ENCODE results near the gene TXLNA. TPM values are rescaled to one million over a fixed set of nuclear protein-coding genes. Genes with fewer than 3 reads are reported as not detected.
A peak's percentile ranks its signal among the peaks of the same experiment; 100 is the strongest.
"Not testable (repeated sequence)": the region's sequence is repeated elsewhere in the genome, so short reads cannot be mapped to it uniquely, and the experiment has no call there.

Gene TXLNA
- total RNA-seq (2014; rRNA removed; shearing (Covaris generic)): 45.2 and 52.1 TPM in 2 replicates
- 13.2 and 15.2 TPM in 2 replicates for polyA plus RNA-seq (2016; fragmentation: Nextera tagmentation; extraction: Ambion mirVana)
- long read RNA-seq, full-length matches to known transcripts: 1 of 12 reads
- long read RNA-seq, partial matches to known transcripts: 0 of 12 reads
- long read RNA-seq, other reads (novel, unspliced or antisense): 11 of 12 reads

GRCh38 chr1:32179443-32180185 is at the start of gene TXLNA:
Gene TXLNA (plus strand): TSS chr1:32179675. CDS start chr1:32180346, 671 bp downstream.
- Histone ChIP-seq H3K36me3 (ENCODE audit: insufficient read depth) (peaks cover 17% of the 10 kb centered on the region), H3F3A (replicated peaks; ENCODE audit: low read depth) (peaks cover 30% of the 10 kb centered on the region), H3K27me3 (ENCODE audit: insufficient read depth) (no peaks in the 10 kb centered on the region), H4K20me1 (replicated peaks; ENCODE audit: insufficient read depth) (peaks cover 23% of the 10 kb centered on the region), H3K4me3 (peak within 1 kb of the TSS; percentile 93), H2AFZ (peak within 1 kb of the TSS; percentile 94), H3K79me2 (replicated peaks; ENCODE audit: insufficient read depth) (peaks cover 41% of the 10 kb centered on the region), H3K9me2 (ENCODE audit: insufficient read depth) (no peaks in the 10 kb centered on the region), H3K27ac (ENCODE audit: low read depth) (peak within 1 kb of the TSS; percentile 96), H3K4me1 (ENCODE audit: insufficient read depth) (peaks cover 30% of the 10 kb centered on the region), H3K4me2 (peak within 1 kb of the TSS; percentile 97)
- ATAC-seq (peak; percentile 89), DNase-seq (ENCODE audit: low spot score) (peak; percentile 96)
- Mint-ChIP-seq H3K36me3 (ENCODE audit: low read depth) (peaks cover 43% of the 10 kb centered on the region), H3K27ac (peak within 1 kb of the TSS; percentile 96), H3K9me3 (no peaks in the 10 kb centered on the region), H3K27me3 (ENCODE audit: insufficient read depth, low read depth, poor library complexity) (peaks cover 14% of the 10 kb centered on the region), H3K4me3 (peak within 1 kb of the TSS; percentile 95), H3K4me1 (peaks cover 38% of the 10 kb centered on the region)
- TF ChIP-seq ZNF114 (CRISPR knock-in tag; IDR thresholded peaks at IDR 0.05) (no peak), CREB1 (CRISPR knock-in tag; IDR thresholded peaks at IDR 0.05; ENCODE audit: low read depth) (0 out of 2 replicates have a peak, but pooled peaks have one; percentile 9), POLR2AphosphoS5 (IDR thresholded peaks at IDR 0.05; ENCODE audit: low read depth) (peak; percentile 91)

GRCh38 chr1:32133950-32134280 is 45.6 kb upstream of the TXLNA start:
- not testable (repeated sequence) for H3K4me1 ChIP-seq (ENCODE audit: insufficient read depth); H3F3A ChIP-seq (replicated peaks; ENCODE audit: low read depth); ATAC-seq; H2AFZ ChIP-seq; H3K27me3 Mint-ChIP-seq (ENCODE audit: insufficient read depth, low read depth, poor library complexity); H3K4me2 ChIP-seq; H3K36me3 ChIP-seq (ENCODE audit: insufficient read depth); H3K4me3 Mint-ChIP-seq; H3K9me3 Mint-ChIP-seq; H3K9me2 ChIP-seq (ENCODE audit: insufficient read depth); H3K27me3 ChIP-seq (ENCODE audit: insufficient read depth); H3K4me3 ChIP-seq; H3K27ac Mint-ChIP-seq; DNase-seq (ENCODE audit: low spot score); H3K4me1 Mint-ChIP-seq; H3K27ac ChIP-seq (ENCODE audit: low read depth)
- Histone ChIP-seq H3K79me2 (replicated peaks; ENCODE audit: insufficient read depth) (peaks cover 98% of the 10 kb centered on the region), H4K20me1 (replicated peaks; ENCODE audit: insufficient read depth) (peaks cover 50% of the 10 kb centered on the region)
- peaks cover 11% of the 10 kb centered on the region; the same call in 2 of the 3 replicates for H3K36me3 Mint-ChIP-seq (ENCODE audit: low read depth)

- Mint-ChIP-seq H3K9me3 (no peaks in the 10 kb centered on the region), H3K36me3 (ENCODE audit: low read depth) (peaks cover 3% of the 10 kb centered on the region; the same call in 1 of the 3 replicates), H3K4me1 (peaks cover 7% of the 10 kb centered on the region; the same call in 1 of the 3 replicates), H3K27me3 (ENCODE audit: insufficient read depth, low read depth, poor library complexity) (peaks cover 4% of the 10 kb centered on the region), H3K27ac (no peak overlapping the region), H3K4me3 (no peak overlapping the region)
- no peak overlapping the region for H3K4me3 ChIP-seq
- H3K36me3 ChIP-seq (ENCODE audit: insufficient read depth): no peaks in the 10 kb centered on the region
- no peak overlapping the region for H3K27ac ChIP-seq (ENCODE audit: low read depth)
- peaks cover 98% of the 10 kb centered on the region for H3K79me2 ChIP-seq (replicated peaks; ENCODE audit: insufficient read depth)
- no peak for ATAC-seq
- H3F3A ChIP-seq (replicated peaks; ENCODE audit: low read depth): no peaks in the 10 kb centered on the region
- H3K27me3 ChIP-seq (ENCODE audit: insufficient read depth): no peaks in the 10 kb centered on the region
- H3K9me2 ChIP-seq (ENCODE audit: insufficient read depth): no peaks in the 10 kb centered on the region
- peaks cover 49% of the 10 kb centered on the region for H4K20me1 ChIP-seq (replicated peaks; ENCODE audit: insufficient read depth)
- H3K4me2 ChIP-seq: no peak overlapping the region
- no peak overlapping the region for H2AFZ ChIP-seq
- no peak for DNase-seq (ENCODE audit: low spot score)
- no peaks in the 10 kb centered on the region for H3K4me1 ChIP-seq (ENCODE audit: insufficient read depth)
- TF ChIP-seq REST (IDR thresholded peaks at IDR 0.05; ENCODE audit: unreplicated experiment) (no peak), ZNF331 (CRISPR knock-in tag; IDR thresholded peaks at IDR 0.05; ENCODE audit: low read depth) (no peak), EZH2 (IDR thresholded peaks at IDR 0.05; ENCODE audit: low read depth, unreplicated experiment) (no peak)
These were observed 42.4 kb upstream of the TXLNA start for GRCh38 chr1:32137111-32137510.

All from GM23338 (cell line).